ENCODE measurements around the gene LRRK1.

- no peak for TF ChIP-seq CTCF (IDR thresholded peaks at IDR 0.05)
- no peak for TF ChIP-seq POLR2A (IDR thresholded peaks at IDR 0.05)
Measured at GRCh38 chr15:100998630-100999029, 79.5 kb downstream of the LRRK1 start.
